Neural crest cell (in vitro differentiated cells): ENCODE results near the gene TTC17. TPM values are rescaled to one million over a fixed set of nuclear protein-coding genes. Genes with fewer than 3 reads are reported as not detected.

ENCODE experiments used
- DNase-seq: peaks from one replicate; pipeline ENCODE4 v3.0.0; 2021; ENCODE audit warnings: low read depth, mixed read lengths, low spot score
- H3K27ac Mint-ChIP-seq: one replicate; pipeline ENCODE4 v1.8.0; 2021; ENCODE audit warnings: mild to moderate bottlenecking, mixed read lengths; ENCODE audit not compliant: unreplicated experiment
- H3K27me3 Mint-ChIP-seq: 2 replicates; pipeline ENCODE4 v1.8.0; 2021; ENCODE audit warnings: low read depth, mild to moderate bottlenecking, mixed read lengths
- H3K36me3 Mint-ChIP-seq: 2 replicates; pipeline ENCODE4 v1.8.0; 2021; ENCODE audit warnings: low read depth, mild to moderate bottlenecking, mixed read lengths
- H3K4me1 Mint-ChIP-seq: 2 replicates; pipeline ENCODE4 v1.8.0; 2021; ENCODE audit warnings: mixed read lengths
- H3K4me3 Mint-ChIP-seq: one replicate; pipeline ENCODE4 v1.8.0; 2021; ENCODE audit warnings: mild to moderate bottlenecking, mixed read lengths
- H3K9me3 Mint-ChIP-seq: 2 replicates; pipeline ENCODE4 v1.8.0; 2021; ENCODE audit warnings: mixed read lengths
- CTCF ChIP-seq: fragments of 200-600 bp; sonication (generic); conservative IDR thresholded peaks from 2 replicates; pipeline ENCODE4 v1.5.0; 2021; ENCODE audit warnings: antibody characterized with exemption, mild to moderate bottlenecking
- total RNA-seq: library from RNA; stranded (reverse); gene quantifications from 2 replicates; pipeline ENCODE4 v1.2.1, GENCODE V29; 2021

TTC17 gene
- total RNA-seq, 1 donor from 2014 or later = 74.3 TPM

- Mint-ChIP-seq H3K4me1 (peaks cover 45% of the 10 kb centered on the region), H3K36me3 (peaks cover 5% of the 10 kb centered on the region), H3K27ac (no peak overlapping the region), H3K27me3 (no peaks in the 10 kb centered on the region), H3K4me3 (no peak overlapping the region), H3K9me3 (peaks cover 14% of the 10 kb centered on the region)
- TF ChIP-seq CTCF = no peak
- no peak for DNase-seq
These were observed 162.8 kb downstream of the TTC17 start for GRCh38 chr11:43521471-43521870.

- no peak overlapping the region for H3K4me3 Mint-ChIP-seq
- H3K9me3 Mint-ChIP-seq = peaks cover 18% of the 10 kb centered on the region
- no peak for TF ChIP-seq CTCF
- H3K36me3 Mint-ChIP-seq = peaks cover 5% of the 10 kb centered on the region
- no peak overlapping the region for H3K27ac Mint-ChIP-seq
- no peaks in the 10 kb centered on the region for H3K27me3 Mint-ChIP-seq
- H3K4me1 Mint-ChIP-seq = peaks cover 27% of the 10 kb centered on the region
- no peak for DNase-seq
These were observed 164.9 kb downstream of the TTC17 start for GRCh38 chr11:43523632-43524031.

GRCh38 chr11:43532041-43532440 lies 173.3 kb downstream of the TTC17 start:
- no peak overlapping the region for H3K27ac Mint-ChIP-seq
- no peaks in the 10 kb centered on the region for H3K36me3 Mint-ChIP-seq
- H3K4me1 Mint-ChIP-seq = no peaks in the 10 kb centered on the region
- H3K9me3 Mint-ChIP-seq = peaks cover 8% of the 10 kb centered on the region
- no peak for DNase-seq
- TF ChIP-seq CTCF = no peak
- no peak overlapping the region for H3K4me3 Mint-ChIP-seq
- H3K27me3 Mint-ChIP-seq = no peaks in the 10 kb centered on the region

- H3K36me3 Mint-ChIP-seq = peaks cover 2% of the 10 kb centered on the region
These were observed 179.3 kb downstream of the TTC17 start for GRCh38 chr11:43537833-43538615.

GRCh38 chr11:43541993-43542392 lies 183.3 kb downstream of the TTC17 start:
- H3K4me3 Mint-ChIP-seq = peak overlapping the region; percentile 32
- peaks cover 32% of the 10 kb centered on the region for H3K4me1 Mint-ChIP-seq
- DNase-seq = no peak
- no peak for TF ChIP-seq CTCF
- no peaks in the 10 kb centered on the region for H3K27me3 Mint-ChIP-seq
- H3K36me3 Mint-ChIP-seq = peaks cover 2% of the 10 kb centered on the region
- peaks cover 10% of the 10 kb centered on the region for H3K9me3 Mint-ChIP-seq
- no peak overlapping the region for H3K27ac Mint-ChIP-seq

More at GRCh38 chr11:43537833-43538615, 179.3 kb downstream of the TTC17 start:
- DNase-seq = no peak
- Mint-ChIP-seq H3K4me1 (peaks cover 26% of the 10 kb centered on the region), H3K27ac (peak overlapping the region; percentile 53), H3K4me3 (no peak overlapping the region), H3K9me3 (peaks cover 6% of the 10 kb centered on the region), H3K27me3 (no peaks in the 10 kb centered on the region)
- no peak for TF ChIP-seq CTCF
